Measurements from ENCODE around the gene MYBL2. TPM values are rescaled to one million over a fixed set of nuclear protein-coding genes. Genes with fewer than 3 reads are reported as not detected.

MYBL2 gene
- total and polyA plus RNA-seq, 2 donors (not counting 3 experiments of a cell fraction or from before 2014, with no cell fraction given) = 35.7 to 105 TPM

DNA sequence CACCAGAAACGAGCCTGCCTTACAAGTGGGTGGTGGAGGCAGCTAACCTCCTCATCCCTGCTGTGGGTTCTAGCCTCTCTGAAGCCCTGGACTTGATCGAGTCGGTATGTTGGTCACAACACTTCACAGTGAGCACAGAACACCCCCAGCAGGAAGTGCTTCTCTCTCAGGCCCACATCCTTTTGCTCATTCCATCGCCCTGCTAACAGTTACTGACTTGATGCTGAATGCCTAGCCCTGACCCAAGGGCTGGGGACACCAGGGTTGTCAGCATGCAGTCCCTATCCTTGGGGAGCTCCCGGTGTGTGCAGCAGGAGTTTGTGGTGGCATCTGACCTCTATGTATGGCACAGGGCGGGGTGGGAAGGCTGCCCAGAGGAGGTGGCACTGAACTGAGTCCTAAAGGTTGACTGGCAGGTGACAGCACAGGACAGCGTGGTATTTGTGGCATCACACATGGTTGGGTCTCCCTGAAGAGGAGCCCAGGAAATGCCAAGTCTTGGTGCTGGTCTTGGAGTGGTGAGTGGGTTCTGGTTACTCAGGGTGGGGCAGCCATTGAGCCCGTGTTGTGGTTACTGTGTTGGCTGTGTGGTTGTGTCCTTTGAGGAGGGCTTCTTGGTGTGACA, 33.1 kb downstream of the MYBL2 start:
- Histone ChIP-seq H3K9ac (replicated peaks; ENCODE audit: extremely low read depth, insufficient read depth, low read length) (no peak overlapping the region), H3K4me3 (replicated peaks in 1 of 3; ENCODE audit: insufficient read depth in 1 of 3, low read depth in 1 of 3, low read length in 3 of 3) (no peak overlapping the region), H3K27ac (ENCODE audit: insufficient read depth, low read depth, low read length) (no peak overlapping the region), H4K20me1 (replicated peaks; ENCODE audit: control insufficient read depth, extremely low read depth, insufficient read depth, low read length) (no peaks in the 10 kb centered on the region), H3K36me3 (ENCODE audit: control insufficient read depth in 2 of 2, extremely low read depth in 1 of 2, insufficient read depth in 2 of 2, low read length in 2 of 2) (peaks cover 0 to 8% of the 10 kb centered on the region in 2 experiments), H3K4me2 (ENCODE audit: insufficient read depth, low read length) (no peak overlapping the region), H3K9me1 (replicated peaks; ENCODE audit: control insufficient read depth, extremely low read depth, insufficient read depth, low read length) (no peaks in the 10 kb centered on the region), H3K79me2 (ENCODE audit: control insufficient read depth, insufficient read depth, low read length) (no peaks in the 10 kb centered on the region), H3K4me1 (ENCODE audit: control insufficient read depth, extremely low read depth, insufficient read depth, low read length) (no peaks in the 10 kb centered on the region), H3K9me3 (replicated peaks; ENCODE audit: control insufficient read depth, insufficient read depth, low read length) (no peaks in the 10 kb centered on the region), H3K27me3 (ENCODE audit: control insufficient read depth in 2 of 2, insufficient read depth in 2 of 2, low read length in 2 of 2) (no peaks in the 10 kb centered on the region), H2AFZ (ENCODE audit: low read depth, low read length) (no peak overlapping the region)
- dilution Hi-C loops (cut with MboI; ENCODE audit: extremely low pct_ligation_motif_present, low sequenced_read_pairs) (no loop called here), intact Hi-C loops (cut with micrococcal nuclease) (no loop called here)
- no peak for TF ChIP-seq POLR2AphosphoS5 (IDR thresholded peaks at IDR 0.05; ENCODE audit: insufficient read depth, low read depth, low read length)
- TF ChIP-seq JUN (IDR thresholded peaks at IDR 0.05; ENCODE audit: borderline replicate concordance, insufficient read depth, insufficient read length, low read depth) = no peak
- TF ChIP-seq MYC (IDR thresholded peaks at IDR 0.05; ENCODE audit: low read depth, low read length) = no peak
- no peak for TF ChIP-seq GATA2 (IDR thresholded peaks at IDR 0.05; ENCODE audit: insufficient read depth, insufficient read length, low read depth, low read length)
- TF ChIP-seq POLR2A (IDR thresholded peaks at IDR 0.05; ENCODE audit: low read depth, low read length) = no peak
- no peak for TF ChIP-seq FOS (IDR thresholded peaks at IDR 0.05; ENCODE audit: borderline replicate concordance, insufficient read depth, low read length)
- TF ChIP-seq EZH2 (IDR thresholded peaks at IDR 0.05; ENCODE audit: borderline replicate concordance, low read depth, low read length, severe bottlenecking) = no peak
- TF ChIP-seq, protein P1, sequence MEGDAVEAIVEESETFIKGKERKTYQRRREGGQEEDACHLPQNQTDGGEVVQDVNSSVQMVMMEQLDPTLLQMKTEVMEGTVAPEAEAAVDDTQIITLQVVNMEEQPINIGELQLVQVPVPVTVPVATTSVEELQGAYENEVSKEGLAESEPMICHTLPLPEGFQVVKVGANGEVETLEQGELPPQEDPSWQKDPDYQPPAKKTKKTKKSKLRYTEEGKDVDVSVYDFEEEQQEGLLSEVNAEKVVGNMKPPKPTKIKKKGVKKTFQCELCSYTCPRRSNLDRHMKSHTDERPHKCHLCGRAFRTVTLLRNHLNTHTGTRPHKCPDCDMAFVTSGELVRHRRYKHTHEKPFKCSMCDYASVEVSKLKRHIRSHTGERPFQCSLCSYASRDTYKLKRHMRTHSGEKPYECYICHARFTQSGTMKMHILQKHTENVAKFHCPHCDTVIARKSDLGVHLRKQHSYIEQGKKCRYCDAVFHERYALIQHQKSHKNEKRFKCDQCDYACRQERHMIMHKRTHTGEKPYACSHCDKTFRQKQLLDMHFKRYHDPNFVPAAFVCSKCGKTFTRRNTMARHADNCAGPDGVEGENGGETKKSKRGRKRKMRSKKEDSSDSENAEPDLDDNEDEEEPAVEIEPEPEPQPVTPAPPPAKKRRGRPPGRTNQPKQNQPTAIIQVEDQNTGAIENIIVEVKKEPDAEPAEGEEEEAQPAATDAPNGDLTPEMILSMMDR (IDR thresholded peaks at IDR 0.05; ENCODE audit: extremely low read depth in 1 of 2, insufficient read depth in 1 of 2, low read depth in 1 of 2, low read length in 2 of 2) = no peak
- TF ChIP-seq, protein P2, sequence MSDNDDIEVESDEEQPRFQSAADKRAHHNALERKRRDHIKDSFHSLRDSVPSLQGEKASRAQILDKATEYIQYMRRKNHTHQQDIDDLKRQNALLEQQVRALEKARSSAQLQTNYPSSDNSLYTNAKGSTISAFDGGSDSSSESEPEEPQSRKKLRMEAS (IDR thresholded peaks at IDR 0.05; ENCODE audit: insufficient read depth, insufficient read length) = no peak
- FAIRE-seq = no peak
- POLR2A ChIA-PET = no interaction called here
- BruUV-seq (replicated peaks) = no TSS peak
- CTCF ChIA-PET = no interaction called here
- DNase-seq (ENCODE audit: low read depth, low spot score) = no peak
